ENCODE measurements around the gene CMYA5.
"Not testable (repeated sequence)": the region's sequence is repeated elsewhere in the genome, so short reads cannot be mapped to it uniquely, and the experiment has no call there.

The CMYA5 gene

GRCh38 chr5:79689541-79690466 is at the start of gene CMYA5:
Gene CMYA5, plus strand, starts transcription at chr5:79689836. Its CDS starts 72 bp downstream, at chr5:79689908.
- DNase-seq, result no peak

- no peak for DNase-seq
Observed at GRCh38 chr5:79640571-79641055, 49.0 kb upstream of the CMYA5 start.

GRCh38 chr5:79641414-79641813 is 48.2 kb upstream of the CMYA5 start:
- no peak for DNase-seq

DNA sequence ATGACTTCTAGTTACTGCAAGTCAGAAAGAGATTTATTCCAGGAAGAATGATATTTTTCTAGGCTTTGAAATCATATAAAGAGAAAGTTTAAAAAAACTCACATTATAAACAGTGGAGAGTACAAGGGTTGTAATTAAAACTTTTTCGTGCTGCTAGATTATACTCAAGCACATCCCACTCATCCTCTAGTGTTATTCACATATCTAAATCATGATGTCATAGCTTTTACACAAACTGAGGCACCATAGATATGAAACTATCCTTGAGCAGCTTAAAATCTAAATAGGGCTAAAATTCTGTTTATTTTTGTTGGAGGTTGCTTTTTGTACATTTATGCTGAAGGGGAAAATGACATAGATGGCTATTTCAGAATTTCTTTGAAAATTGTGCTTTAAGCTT is 47.4 kb upstream of the CMYA5 start:
- no peak for DNase-seq

DNA sequence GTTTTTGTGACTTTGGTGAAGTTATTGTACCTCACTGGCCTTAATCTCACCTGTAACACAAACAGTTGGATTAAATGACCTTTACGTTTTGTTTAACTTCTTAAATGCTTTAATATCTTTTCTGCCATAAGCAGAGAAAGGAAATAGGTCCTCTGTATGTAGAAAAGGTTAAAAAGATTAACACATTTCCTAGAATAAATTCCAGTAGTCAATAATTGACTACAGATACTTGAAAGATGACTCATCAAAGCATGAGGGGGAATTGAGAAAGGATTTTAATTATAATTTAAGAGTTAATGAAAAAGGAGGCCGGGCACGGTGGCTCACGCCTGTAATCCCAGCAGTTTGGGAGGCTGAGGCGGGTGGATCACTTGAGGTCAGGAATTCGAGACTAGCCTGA is 35.8 kb upstream of the CMYA5 start:
- no peak for DNase-seq

- no peak for DNase-seq
Observed at GRCh38 chr5:79663212-79663611, 26.4 kb upstream of the CMYA5 start.

DNA sequence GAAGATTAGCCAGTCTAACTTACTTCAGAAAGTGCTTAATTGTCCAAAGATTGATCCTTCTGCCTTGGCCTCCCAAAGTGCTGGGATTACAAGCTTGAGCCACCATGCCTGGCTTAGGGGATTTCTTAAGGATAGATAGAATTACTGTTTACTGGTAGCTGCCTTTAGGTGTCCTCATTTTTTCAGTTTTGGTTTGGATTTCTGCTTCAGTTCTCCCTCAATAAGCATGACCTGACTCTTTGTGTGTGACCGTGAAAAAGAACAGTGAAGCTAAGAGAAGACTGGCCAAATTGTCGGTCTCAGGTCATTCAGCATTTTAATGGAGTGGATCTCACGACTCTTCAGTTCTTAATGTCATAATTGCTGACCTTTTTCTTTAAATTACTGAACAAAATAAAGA is 22.9 kb upstream of the CMYA5 start:
- DNase-seq, result peak in 1 of 2 donors; percentile 6

DNA sequence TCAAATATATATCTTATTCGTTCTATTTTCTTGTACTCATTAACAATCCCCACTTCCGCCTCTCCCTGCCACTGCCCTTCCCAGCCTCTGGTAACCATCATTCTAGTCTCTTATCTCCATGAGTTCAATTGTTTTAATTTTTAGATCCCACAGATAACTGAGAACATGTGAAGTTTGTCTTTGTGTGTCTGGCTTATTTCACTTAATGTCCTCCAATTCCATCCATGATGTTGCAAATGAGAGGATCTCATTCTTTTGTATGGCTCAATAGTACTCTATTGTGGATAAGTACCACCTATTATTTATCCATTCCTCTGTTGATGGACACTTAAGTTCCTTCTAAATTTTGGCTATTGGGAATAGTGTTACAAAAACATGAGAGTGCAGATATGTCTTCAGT is 17.2 kb upstream of the CMYA5 start:
- no peak for DNase-seq

- DNase-seq, result not testable (repeated sequence)
Observed at GRCh38 chr5:79676354-79676753, 13.3 kb upstream of the CMYA5 start.

- not testable (repeated sequence) for DNase-seq
Observed at GRCh38 chr5:79682102-79682501, 7.5 kb upstream of the CMYA5 start.

DNA sequence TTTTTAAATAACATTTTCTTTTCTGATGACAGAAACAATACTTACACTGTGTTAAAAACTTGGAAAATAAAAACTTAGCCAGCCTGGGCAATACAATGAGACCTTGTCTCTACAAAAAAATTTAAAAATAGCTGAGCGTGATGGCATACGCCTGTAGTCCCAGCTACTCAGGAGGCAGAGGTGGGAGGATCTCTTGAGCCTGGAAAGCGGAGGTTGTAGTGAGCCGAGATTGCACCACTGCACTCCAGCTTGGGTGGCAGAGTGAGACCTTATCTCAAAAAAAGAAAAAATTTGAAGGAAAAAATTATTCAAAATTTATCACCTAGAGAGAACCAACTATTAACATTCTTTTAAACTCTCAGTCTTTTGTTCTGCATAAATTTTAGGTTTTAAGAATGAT is 4.9 kb upstream of the CMYA5 start:
- DNase-seq, result no peak

DNA sequence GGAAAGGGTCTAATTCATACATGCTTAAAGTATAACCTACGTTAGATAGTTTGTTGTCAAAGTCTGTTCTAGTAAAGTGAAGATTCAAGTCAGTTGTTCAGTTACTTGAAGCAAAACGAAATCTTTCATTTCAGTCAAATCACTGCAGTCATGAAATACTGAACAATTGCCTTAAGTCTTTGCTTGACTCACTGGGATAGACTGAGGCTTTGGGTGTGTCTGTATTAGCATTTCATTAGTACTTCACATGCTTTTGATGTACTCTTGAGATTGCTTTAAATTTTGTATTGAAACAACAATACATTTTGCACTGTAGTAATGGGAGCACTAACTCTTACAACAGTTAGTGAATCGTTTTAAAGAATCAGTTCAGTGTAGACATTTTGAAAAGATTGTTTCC is 4.0 kb upstream of the CMYA5 start:
- DNase-seq, result no peak

GRCh38 chr5:79686799-79687198 is 2.8 kb upstream of the CMYA5 start:
- no peak for DNase-seq

- DNase-seq, result no peak
Observed at GRCh38 chr5:79687889-79688288, 1.7 kb upstream of the CMYA5 start.

DNA sequence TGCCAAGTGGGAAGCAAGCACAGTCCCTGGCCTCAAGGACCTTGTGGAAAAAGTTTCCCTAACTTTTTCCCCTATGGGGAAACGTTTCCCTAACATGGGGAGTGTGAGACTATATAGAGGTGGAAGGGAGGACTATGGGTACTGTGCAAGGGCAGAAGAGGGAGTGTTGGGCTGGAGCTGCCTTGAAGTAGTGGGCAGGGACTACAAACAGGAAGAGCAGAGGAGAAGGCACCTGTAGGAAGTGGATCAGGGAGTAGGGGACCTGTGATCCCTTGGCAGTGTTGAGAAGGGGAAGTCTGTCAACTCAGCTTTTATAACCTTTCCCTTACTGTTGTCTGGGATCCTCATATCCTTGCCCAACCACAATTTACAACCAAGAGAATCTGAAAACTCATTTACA is 1.4 kb downstream of the CMYA5 start:
- no peak for DNase-seq

- no peak for DNase-seq
Observed at GRCh38 chr5:79692596-79692995, 3.0 kb downstream of the CMYA5 start.

GRCh38 chr5:79694183-79694582 is 4.5 kb downstream of the CMYA5 start:
- no peak for DNase-seq

DNA sequence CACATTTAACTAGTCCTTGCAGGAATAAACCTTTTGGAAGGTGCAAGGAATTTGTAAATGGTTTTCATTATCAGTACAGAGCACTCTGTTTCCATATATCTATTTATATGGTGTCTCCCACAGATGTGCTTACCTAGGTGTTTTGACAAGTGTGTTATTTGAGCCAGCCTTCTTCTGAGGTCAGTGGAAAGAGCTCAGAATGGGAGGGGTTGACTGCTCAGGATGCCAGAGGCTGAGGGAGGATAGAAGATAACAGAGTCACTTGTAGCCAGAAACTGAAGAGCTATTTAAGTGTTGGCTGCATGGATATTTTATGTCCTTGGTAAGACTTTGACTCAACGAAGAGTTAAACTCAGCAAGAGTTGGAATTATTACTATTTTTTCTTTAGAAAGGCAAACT is 5.0 kb downstream of the CMYA5 start:
- DNase-seq, result no peak

DNA sequence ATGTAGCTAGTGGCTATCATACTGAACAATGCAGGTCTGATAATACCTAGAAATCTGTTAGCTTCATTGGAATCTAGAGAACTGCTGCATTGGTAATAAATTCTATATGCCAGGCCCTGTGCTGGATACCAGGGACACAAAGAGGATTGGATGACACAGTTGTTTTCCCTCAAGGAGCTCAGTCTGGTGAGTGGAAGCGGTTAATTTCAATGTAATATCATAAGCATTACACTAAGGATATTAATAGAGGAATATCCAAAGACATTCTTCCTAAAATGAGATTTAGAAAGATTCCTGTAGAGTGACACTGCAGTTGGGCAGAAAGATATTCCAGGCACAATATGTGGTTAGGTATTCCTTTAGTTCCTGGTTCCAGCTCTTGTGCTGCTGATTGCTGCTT is 5.9 kb downstream of the CMYA5 start:
- no peak for DNase-seq

GRCh38 chr5:79697222-79698170 is 7.9 kb downstream of the CMYA5 start:
- DNase-seq, result no peak

- DNase-seq, result no peak
Observed at GRCh38 chr5:79699763-79700400, 10.2 kb downstream of the CMYA5 start.

GRCh38 chr5:79702606-79703380 is 13.2 kb downstream of the CMYA5 start:
- DNase-seq, result no peak
